ENCODE measurements around the gene POLR3B.
"Not testable (repeated sequence)": the region's sequence is repeated elsewhere in the genome, so short reads cannot be mapped to it uniquely, and the experiment has no call there.

POLR3B gene

GRCh38 chr12:106357549-106358395 is at the start of gene POLR3B:
Gene POLR3B, plus strand, starts transcription at chr12:106357748. Its CDS starts 132 bp downstream, at chr12:106357880.
- in situ Hi-C loops (cut with HindIII; ENCODE audit: low pct_unique_long_range_greater_than_20kb, low sequenced_read_pairs): no loop called here
- DNase-seq (ENCODE audit: low read depth in 1 of 2, low spot score in 1 of 2): peak; percentile 92 to 98
- TF ChIP-seq JUND (IDR thresholded peaks at IDR 0.05; ENCODE audit: low read depth): no peak

GRCh38 chr12:106308121-106308520 is 49.4 kb upstream of the POLR3B start:
- in situ Hi-C loops (cut with HindIII; ENCODE audit: low pct_unique_long_range_greater_than_20kb, low sequenced_read_pairs): no loop called here
- no peak for TF ChIP-seq JUND (IDR thresholded peaks at IDR 0.05; ENCODE audit: low read depth)
- no peak for DNase-seq (ENCODE audit: low read depth in 1 of 2, low spot score in 1 of 2)

GRCh38 chr12:106308611-106309010 is 48.9 kb upstream of the POLR3B start:
- DNase-seq (ENCODE audit: low read depth in 1 of 2, low spot score in 1 of 2): no peak
- in situ Hi-C loops (cut with HindIII; ENCODE audit: low pct_unique_long_range_greater_than_20kb, low sequenced_read_pairs): no loop called here
- TF ChIP-seq JUND (IDR thresholded peaks at IDR 0.05; ENCODE audit: low read depth): no peak

GRCh38 chr12:106309671-106310505 is 47.7 kb upstream of the POLR3B start:
- DNase-seq (ENCODE audit: low read depth in 1 of 2, low spot score in 1 of 2): no peak
- in situ Hi-C loops (cut with HindIII; ENCODE audit: low pct_unique_long_range_greater_than_20kb, low sequenced_read_pairs): no loop called here
- no peak for TF ChIP-seq JUND (IDR thresholded peaks at IDR 0.05; ENCODE audit: low read depth)

GRCh38 chr12:106310687-106311086 is 46.9 kb upstream of the POLR3B start:
- no peak for TF ChIP-seq JUND (IDR thresholded peaks at IDR 0.05; ENCODE audit: low read depth)
- in situ Hi-C loops (cut with HindIII; ENCODE audit: low pct_unique_long_range_greater_than_20kb, low sequenced_read_pairs): no loop called here

GRCh38 chr12:106311139-106311538 is 46.4 kb upstream of the POLR3B start:
- no peak for DNase-seq (ENCODE audit: low read depth in 1 of 2, low spot score in 1 of 2)
- no peak for TF ChIP-seq JUND (IDR thresholded peaks at IDR 0.05; ENCODE audit: low read depth)
- in situ Hi-C loops (cut with HindIII; ENCODE audit: low pct_unique_long_range_greater_than_20kb, low sequenced_read_pairs): no loop called here

More at GRCh38 chr12:106310687-106311086, 46.9 kb upstream of the POLR3B start:
- DNase-seq (ENCODE audit: low read depth in 1 of 2, low spot score in 1 of 2): no peak

GRCh38 chr12:106313413-106313812 is 44.1 kb upstream of the POLR3B start:
- DNase-seq (ENCODE audit: low read depth in 1 of 2, low spot score in 1 of 2); in situ Hi-C loops (cut with HindIII; ENCODE audit: low pct_unique_long_range_greater_than_20kb, low sequenced_read_pairs): not testable (repeated sequence)

- TF ChIP-seq JUND (IDR thresholded peaks at IDR 0.05; ENCODE audit: low read depth): no peak
- in situ Hi-C loops (cut with HindIII; ENCODE audit: low pct_unique_long_range_greater_than_20kb, low sequenced_read_pairs): no loop called here
- no peak for DNase-seq (ENCODE audit: low read depth in 1 of 2, low spot score in 1 of 2)
These were observed 42.0 kb upstream of the POLR3B start for GRCh38 chr12:106315523-106315922.

GRCh38 chr12:106317406-106318082 is 40.0 kb upstream of the POLR3B start:
- peak in 1 of 2 experiments; percentile 59 for DNase-seq (ENCODE audit: low read depth in 1 of 2, low spot score in 1 of 2)
- in situ Hi-C loops (cut with HindIII; ENCODE audit: low pct_unique_long_range_greater_than_20kb, low sequenced_read_pairs): no loop called here
- TF ChIP-seq JUND (IDR thresholded peaks at IDR 0.05; ENCODE audit: low read depth): no peak

- no peak for DNase-seq (ENCODE audit: low read depth in 1 of 2, low spot score in 1 of 2)
- no peak for TF ChIP-seq JUND (IDR thresholded peaks at IDR 0.05; ENCODE audit: low read depth)
- in situ Hi-C loops (cut with HindIII; ENCODE audit: low pct_unique_long_range_greater_than_20kb, low sequenced_read_pairs): no loop called here
These were observed 36.3 kb upstream of the POLR3B start for GRCh38 chr12:106321139-106321850.

- in situ Hi-C loops (cut with HindIII; ENCODE audit: low pct_unique_long_range_greater_than_20kb, low sequenced_read_pairs): no loop called here
- no peak for TF ChIP-seq JUND (IDR thresholded peaks at IDR 0.05; ENCODE audit: low read depth)
- no peak for DNase-seq (ENCODE audit: low read depth in 1 of 2, low spot score in 1 of 2)
These were observed 34.0 kb upstream of the POLR3B start for GRCh38 chr12:106323537-106323936.

GRCh38 chr12:106327309-106327869 is 30.2 kb upstream of the POLR3B start:
- in situ Hi-C loops (cut with HindIII; ENCODE audit: low pct_unique_long_range_greater_than_20kb, low sequenced_read_pairs): no loop called here
- no peak for TF ChIP-seq JUND (IDR thresholded peaks at IDR 0.05; ENCODE audit: low read depth)
- no peak for DNase-seq (ENCODE audit: low read depth in 1 of 2, low spot score in 1 of 2)
